ENCODE results near the gene LRRC36.

Gene LRRC36

DNA sequence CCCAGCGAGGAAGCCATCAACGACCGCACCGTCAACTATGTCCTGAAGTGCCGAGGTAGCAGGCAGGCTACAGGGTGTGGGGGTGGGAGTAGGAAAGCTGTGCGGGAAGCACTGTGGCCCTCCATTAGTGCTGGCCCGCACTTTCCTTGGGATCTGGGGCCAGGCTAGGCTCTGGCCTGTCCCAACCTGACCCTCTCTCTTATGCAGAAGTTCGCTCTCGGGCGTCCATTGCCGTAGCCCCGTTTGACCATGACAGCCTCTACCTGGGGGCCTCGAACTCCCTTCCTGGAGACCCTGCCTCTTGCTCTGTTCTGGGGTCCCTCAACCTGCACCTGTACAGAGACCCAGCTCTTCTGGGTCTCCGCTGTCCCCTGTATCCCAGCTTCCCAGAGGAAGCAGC lies 38.7 kb upstream of the LRRC36 start:
- Histone ChIP-seq H4K91ac (ENCODE audit: low read depth, low read length, poor library complexity) (no peak overlapping the region), H3K23ac (ENCODE audit: low read depth, low read length, poor library complexity) (peak overlapping the region; percentile 25), H3K4me3 (ENCODE audit: low read length in 2 of 2) (no peak overlapping the region), H3K18ac (ENCODE audit: low read length) (no peak overlapping the region), H4K8ac (ENCODE audit: low read depth, low read length) (no peak overlapping the region), H3K27me3 (ENCODE audit: control insufficient read depth in 3 of 3, insufficient read depth in 3 of 3, low read depth in 1 of 3, low read length in 3 of 3) (peaks cover 0 to 35% (median 0%) of the 10 kb centered on the region in 3 experiments), H2BK15ac (ENCODE audit: low read length) (no peak overlapping the region), H3K4ac (ENCODE audit: low read length) (no peak overlapping the region), H3K9me3 (replicated peaks in 1 of 2; ENCODE audit: control insufficient read depth in 2 of 2, insufficient read depth in 1 of 2, low read depth in 1 of 2, low read length in 2 of 2) (no peaks in the 10 kb centered on the region), H3K36me3 (replicated peaks in 1 of 2; ENCODE audit: control insufficient read depth in 2 of 2, insufficient read depth in 2 of 2, low read length in 2 of 2) (no peaks in the 10 kb centered on the region), H2BK5ac (ENCODE audit: low read length) (no peak overlapping the region), H2BK12ac (ENCODE audit: low read length) (no peak overlapping the region), H3K4me1 (ENCODE audit: control insufficient read depth in 2 of 2, insufficient read depth in 1 of 2, low read depth in 1 of 2, low read length in 2 of 2) (no peaks in the 10 kb centered on the region), H2AK5ac (ENCODE audit: low read depth, low read length) (no peak overlapping the region), H3K79me1 (ENCODE audit: low read depth, low read length) (no peaks in the 10 kb centered on the region), H3K4me2 (ENCODE audit: insufficient read depth, low read length, poor library complexity, severe bottlenecking) (no peak overlapping the region), H2BK120ac (ENCODE audit: low read depth, low read length) (no peak overlapping the region), H3K27ac (replicated peaks; ENCODE audit: low read length) (no peak overlapping the region), H3K9ac (ENCODE audit: low read depth, low read length, poor library complexity) (peak overlapping the region; percentile 3), H3K14ac (ENCODE audit: low read length) (no peak overlapping the region), H2AFZ (ENCODE audit: low read length) (no peak overlapping the region)
- no peak for DNase-seq (ENCODE audit: low spot score)
- WGBS, 2 donors (ENCODE audit: extremely low coverage in 2 of 2, insufficient read length in 2 of 2, insufficient replicate concordance in 1 of 2): no CpG with 5 or more reads among the region's 14 CpGs

DNA sequence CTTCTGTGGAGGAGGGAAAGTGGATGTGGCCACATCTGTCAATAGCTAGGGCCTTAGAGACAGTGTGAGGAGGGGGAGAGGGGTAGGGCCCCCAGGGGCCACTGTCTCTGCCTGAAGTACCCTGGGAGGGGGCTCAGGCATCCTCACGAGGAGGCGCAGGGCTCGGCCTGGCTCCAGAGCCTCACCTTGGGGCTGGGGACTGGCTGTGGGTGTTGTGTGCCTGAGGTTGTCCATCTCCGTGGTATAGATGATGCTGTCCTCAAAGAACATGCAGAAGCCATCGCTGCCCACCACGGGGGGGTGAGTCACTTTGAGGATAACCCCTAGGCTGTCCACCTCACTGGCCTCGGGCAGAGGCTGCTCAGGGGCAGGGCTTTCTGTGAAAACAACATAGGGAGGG lies 35.2 kb upstream of the LRRC36 start:
- no peak overlapping the region for H2AK5ac ChIP-seq (ENCODE audit: low read depth, low read length)
- no peak overlapping the region for H2BK120ac ChIP-seq (ENCODE audit: low read depth, low read length)
- no peaks in the 10 kb centered on the region for H3K79me1 ChIP-seq (ENCODE audit: low read depth, low read length)
- no peak overlapping the region for H3K4ac ChIP-seq (ENCODE audit: low read length)
- no CpG with 5 or more reads among the region's 7 CpGs for WGBS, 2 donors (ENCODE audit: extremely low coverage in 2 of 2, insufficient read length in 2 of 2, insufficient replicate concordance in 1 of 2)
- no peak overlapping the region for H3K4me3 ChIP-seq (ENCODE audit: low read length in 2 of 2)
- no peak overlapping the region for H3K14ac ChIP-seq (ENCODE audit: low read length)
- peaks cover 0 to 48% (median 0%) of the 10 kb centered on the region in 3 experiments for H3K27me3 ChIP-seq (ENCODE audit: control insufficient read depth in 3 of 3, insufficient read depth in 3 of 3, low read depth in 1 of 3, low read length in 3 of 3)
- no peaks in the 10 kb centered on the region for H3K36me3 ChIP-seq (replicated peaks in 1 of 2; ENCODE audit: control insufficient read depth in 2 of 2, insufficient read depth in 2 of 2, low read length in 2 of 2)
- no peak for DNase-seq (ENCODE audit: low spot score)
- no peak overlapping the region for H2BK5ac ChIP-seq (ENCODE audit: low read length)
- no peak overlapping the region for H3K23ac ChIP-seq (ENCODE audit: low read depth, low read length, poor library complexity)
- no peaks in the 10 kb centered on the region for H3K9me3 ChIP-seq (replicated peaks in 1 of 2; ENCODE audit: control insufficient read depth in 2 of 2, insufficient read depth in 1 of 2, low read depth in 1 of 2, low read length in 2 of 2)
- no peak overlapping the region for H4K91ac ChIP-seq (ENCODE audit: low read depth, low read length, poor library complexity)
- no peak overlapping the region for H3K9ac ChIP-seq (ENCODE audit: low read depth, low read length, poor library complexity)
- H2BK15ac ChIP-seq (ENCODE audit: low read length): no peak overlapping the region
- H2BK12ac ChIP-seq (ENCODE audit: low read length): no peak overlapping the region
- H3K27ac ChIP-seq (replicated peaks; ENCODE audit: low read length): no peak overlapping the region
- H3K18ac ChIP-seq (ENCODE audit: low read length): peak overlapping the region; percentile 36
- H3K4me2 ChIP-seq (ENCODE audit: insufficient read depth, low read length, poor library complexity, severe bottlenecking): no peak overlapping the region
- no peak overlapping the region for H2AFZ ChIP-seq (ENCODE audit: low read length)
- H3K4me1 ChIP-seq (ENCODE audit: control insufficient read depth in 2 of 2, insufficient read depth in 1 of 2, low read depth in 1 of 2, low read length in 2 of 2): peaks cover 0 to 1% of the 10 kb centered on the region in 2 donors
- H4K8ac ChIP-seq (ENCODE audit: low read depth, low read length): no peak overlapping the region

DNA sequence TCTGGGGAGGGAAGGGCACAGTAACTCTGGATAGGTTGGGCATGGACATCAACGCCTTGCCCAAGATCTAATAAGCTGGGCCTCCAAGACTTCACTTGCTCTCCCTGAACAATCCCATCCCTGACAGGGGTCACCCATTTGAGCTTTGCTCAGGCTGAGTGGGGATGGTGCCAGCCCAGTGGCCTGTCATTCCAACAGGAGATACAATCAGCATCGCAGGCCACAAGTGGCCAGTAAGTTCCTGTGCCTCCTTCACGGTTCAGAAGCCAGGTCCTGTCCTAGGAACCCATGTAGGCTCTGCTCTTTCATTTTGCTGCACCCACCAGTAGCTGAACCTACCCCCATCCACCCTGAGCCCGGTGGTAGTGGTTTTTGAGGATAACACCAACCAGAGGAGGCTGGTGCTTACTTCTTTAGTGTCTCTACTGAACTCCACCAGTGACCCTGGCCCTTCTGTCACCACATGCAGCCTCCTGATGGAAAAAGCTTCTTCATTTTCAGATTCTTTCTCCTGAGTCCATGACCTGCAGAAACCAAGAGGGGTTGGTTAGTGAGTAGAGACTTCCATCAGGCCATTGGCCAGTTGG lies 32.4 kb upstream of the LRRC36 start:
- H2BK120ac ChIP-seq (ENCODE audit: low read depth, low read length): no peak overlapping the region
- H3K14ac ChIP-seq (ENCODE audit: low read length): no peak overlapping the region
- no peaks in the 10 kb centered on the region for H3K9me3 ChIP-seq (replicated peaks in 1 of 2; ENCODE audit: control insufficient read depth in 2 of 2, insufficient read depth in 1 of 2, low read depth in 1 of 2, low read length in 2 of 2)
- no peak overlapping the region for H3K4me3 ChIP-seq (ENCODE audit: low read length in 2 of 2)
- H3K23ac ChIP-seq (ENCODE audit: low read depth, low read length, poor library complexity): no peak overlapping the region
- H3K18ac ChIP-seq (ENCODE audit: low read length): no peak overlapping the region
- no peak for DNase-seq (ENCODE audit: low spot score)
- no peak overlapping the region for H2BK12ac ChIP-seq (ENCODE audit: low read length)
- no peak overlapping the region for H2BK15ac ChIP-seq (ENCODE audit: low read length)
- no peak overlapping the region for H3K4ac ChIP-seq (ENCODE audit: low read length)
- peaks cover 0 to 52% (median 0%) of the 10 kb centered on the region in 3 experiments for H3K27me3 ChIP-seq (ENCODE audit: control insufficient read depth in 3 of 3, insufficient read depth in 3 of 3, low read depth in 1 of 3, low read length in 3 of 3)
- no peak overlapping the region for H3K9ac ChIP-seq (ENCODE audit: low read depth, low read length, poor library complexity)
- H3K27ac ChIP-seq (replicated peaks; ENCODE audit: low read length): no peak overlapping the region
- peak overlapping the region; percentile 22 for H4K91ac ChIP-seq (ENCODE audit: low read depth, low read length, poor library complexity)
- H3K36me3 ChIP-seq (replicated peaks in 1 of 2; ENCODE audit: control insufficient read depth in 2 of 2, insufficient read depth in 2 of 2, low read length in 2 of 2): no peaks in the 10 kb centered on the region
- H3K4me2 ChIP-seq (ENCODE audit: insufficient read depth, low read length, poor library complexity, severe bottlenecking): no peak overlapping the region
- H3K4me1 ChIP-seq (ENCODE audit: control insufficient read depth in 2 of 2, insufficient read depth in 1 of 2, low read depth in 1 of 2, low read length in 2 of 2): peaks cover 0 to 1% of the 10 kb centered on the region in 2 donors
- no peak overlapping the region for H2AFZ ChIP-seq (ENCODE audit: low read length)
- H4K8ac ChIP-seq (ENCODE audit: low read depth, low read length): no peak overlapping the region
- no CpG with 5 or more reads among the region's 4 CpGs for WGBS, 2 donors (ENCODE audit: extremely low coverage in 2 of 2, insufficient read length in 2 of 2, insufficient replicate concordance in 1 of 2)
- no peaks in the 10 kb centered on the region for H3K79me1 ChIP-seq (ENCODE audit: low read depth, low read length)
- H2BK5ac ChIP-seq (ENCODE audit: low read length): no peak overlapping the region
- H2AK5ac ChIP-seq (ENCODE audit: low read depth, low read length): no peak overlapping the region

DNA sequence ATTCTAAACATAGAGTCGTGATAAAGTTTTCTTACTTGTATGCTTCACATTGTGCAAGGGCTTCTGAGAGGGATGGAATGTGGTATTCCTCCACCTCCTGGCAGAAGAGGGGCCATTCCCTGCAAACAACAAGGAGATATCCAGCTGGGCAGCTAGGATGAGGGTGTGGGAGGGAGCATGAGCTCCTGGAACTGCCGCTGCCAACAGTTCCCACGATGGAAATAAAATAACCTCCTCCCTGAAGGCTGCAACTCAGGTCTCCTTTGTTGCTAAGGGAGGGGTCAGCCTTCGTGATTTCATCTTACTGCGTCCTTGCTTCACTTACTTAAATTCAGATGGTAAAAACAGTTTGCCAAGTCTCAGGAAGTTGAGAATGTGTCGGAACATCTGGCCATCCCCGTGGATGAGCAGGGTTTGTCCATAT lies 31.7 kb upstream of the LRRC36 start:
- Histone ChIP-seq H3K9ac (ENCODE audit: low read depth, low read length, poor library complexity) (no peak overlapping the region), H2AFZ (ENCODE audit: low read length) (no peak overlapping the region), H2BK12ac (ENCODE audit: low read length) (no peak overlapping the region), H3K18ac (ENCODE audit: low read length) (no peak overlapping the region), H4K8ac (ENCODE audit: low read depth, low read length) (no peak overlapping the region), H3K9me3 (replicated peaks in 1 of 2; ENCODE audit: control insufficient read depth in 2 of 2, insufficient read depth in 1 of 2, low read depth in 1 of 2, low read length in 2 of 2) (no peaks in the 10 kb centered on the region), H2BK120ac (ENCODE audit: low read depth, low read length) (no peak overlapping the region), H3K4me3 (ENCODE audit: low read length in 2 of 2) (no peak overlapping the region), H3K79me1 (ENCODE audit: low read depth, low read length) (no peaks in the 10 kb centered on the region), H4K91ac (ENCODE audit: low read depth, low read length, poor library complexity) (no peak overlapping the region), H3K14ac (ENCODE audit: low read length) (no peak overlapping the region), H2AK5ac (ENCODE audit: low read depth, low read length) (no peak overlapping the region), H3K4me1 (ENCODE audit: control insufficient read depth in 2 of 2, insufficient read depth in 1 of 2, low read depth in 1 of 2, low read length in 2 of 2) (peaks cover under 1 to 1% of the 10 kb centered on the region in 2 donors), H3K23ac (ENCODE audit: low read depth, low read length, poor library complexity) (no peak overlapping the region), H3K4me2 (ENCODE audit: insufficient read depth, low read length, poor library complexity, severe bottlenecking) (no peak overlapping the region), H3K4ac (ENCODE audit: low read length) (no peak overlapping the region), H3K27me3 (ENCODE audit: control insufficient read depth in 3 of 3, insufficient read depth in 3 of 3, low read depth in 1 of 3, low read length in 3 of 3) (peaks cover 0 to 52% (median 0%) of the 10 kb centered on the region in 3 experiments), H2BK15ac (ENCODE audit: low read length) (no peak overlapping the region), H3K27ac (replicated peaks; ENCODE audit: low read length) (no peak overlapping the region), H2BK5ac (ENCODE audit: low read length) (no peak overlapping the region), H3K36me3 (replicated peaks in 1 of 2; ENCODE audit: control insufficient read depth in 2 of 2, insufficient read depth in 2 of 2, low read length in 2 of 2) (no peaks in the 10 kb centered on the region)
- no CpG with 5 or more reads among the region's 7 CpGs for WGBS, 2 donors (ENCODE audit: extremely low coverage in 2 of 2, insufficient read length in 2 of 2, insufficient replicate concordance in 1 of 2)
- DNase-seq (ENCODE audit: low spot score): no peak

Measured in neuronal stem cell (in vitro differentiated cells).